Nephron progenitor cell (in vitro differentiated cells): ENCODE results near the gene RANBP9.
A peak's percentile ranks its signal among the peaks of the same experiment; 100 is the strongest.

ENCODE experiments used
- DNase-seq: peaks from one replicate; pipeline ENCODE4 v3.0.0; 2021
- H3K27ac Mint-ChIP-seq: 2 replicates; pipeline ENCODE4 v1.8.0; 2021; ENCODE audit warnings: mild to moderate bottlenecking, moderate library complexity, mixed read lengths
- H3K27me3 Mint-ChIP-seq: 2 replicates; pipeline ENCODE4 v1.8.0; 2021; ENCODE audit warnings: mild to moderate bottlenecking, low read depth, mixed read lengths; ENCODE audit not compliant: poor library complexity
- H3K36me3 Mint-ChIP-seq: 2 replicates; pipeline ENCODE4 v1.8.0; 2021; ENCODE audit warnings: low read depth, mixed read lengths
- H3K4me1 Mint-ChIP-seq: 2 replicates; pipeline ENCODE4 v1.8.0; 2021; ENCODE audit warnings: mixed read lengths
- H3K4me3 Mint-ChIP-seq: 2 replicates; pipeline ENCODE4 v1.8.0; 2021; ENCODE audit warnings: mild to moderate bottlenecking, moderate library complexity, mixed read lengths
- H3K9me3 Mint-ChIP-seq: 2 replicates; pipeline ENCODE4 v1.8.0; 2021; ENCODE audit warnings: mild to moderate bottlenecking, moderate library complexity, mixed read lengths
- CTCF ChIP-seq: fragments of 200-600 bp; sonication (generic); IDR thresholded peaks from 2 replicates; pipeline ENCODE4 v1.5.0; 2021; ENCODE audit warnings: antibody characterized with exemption

The RANBP9 gene

DNA sequence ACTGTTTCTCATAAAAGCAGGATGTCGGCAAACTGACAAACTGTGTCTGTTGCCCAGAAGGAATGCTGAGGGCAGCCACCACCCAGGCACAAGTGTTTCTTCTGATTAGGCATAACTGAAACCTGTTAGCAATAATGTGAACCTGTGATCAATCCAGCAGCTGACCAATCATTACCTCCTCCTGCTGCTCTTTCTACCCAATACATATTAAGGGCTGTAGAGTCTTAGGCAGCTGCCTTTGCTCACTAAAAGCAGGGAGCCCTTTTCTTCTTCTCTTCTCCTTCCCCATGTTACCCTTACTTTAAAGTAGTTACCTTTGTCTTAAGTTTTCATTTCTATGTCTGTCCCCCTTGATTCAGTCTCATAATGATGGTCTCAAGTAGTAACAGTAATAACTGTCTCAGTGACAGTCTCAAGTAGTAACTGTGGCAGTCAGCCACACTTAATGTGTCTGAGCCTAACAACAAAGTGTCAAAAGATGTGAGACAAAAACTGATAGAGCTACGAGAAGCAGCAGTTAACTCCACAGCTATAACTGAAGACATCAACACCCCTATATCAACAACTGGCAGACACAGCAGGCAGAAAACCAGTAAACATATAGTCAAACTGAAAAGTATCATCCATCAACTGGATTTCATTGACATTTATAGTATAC lies 37.0 kb downstream of the RANBP9 start:
- Mint-ChIP-seq H3K4me3 (no peak overlapping the region), H3K9me3 (peaks cover 65% of the 10 kb centered on the region), H3K27me3 (no peaks in the 10 kb centered on the region), H3K36me3 (peaks cover 82% of the 10 kb centered on the region), H3K27ac (peak overlapping the region; percentile 22), H3K4me1 (peaks cover 35% of the 10 kb centered on the region)
- no peak for DNase-seq
- TF ChIP-seq CTCF, result no peak

DNA sequence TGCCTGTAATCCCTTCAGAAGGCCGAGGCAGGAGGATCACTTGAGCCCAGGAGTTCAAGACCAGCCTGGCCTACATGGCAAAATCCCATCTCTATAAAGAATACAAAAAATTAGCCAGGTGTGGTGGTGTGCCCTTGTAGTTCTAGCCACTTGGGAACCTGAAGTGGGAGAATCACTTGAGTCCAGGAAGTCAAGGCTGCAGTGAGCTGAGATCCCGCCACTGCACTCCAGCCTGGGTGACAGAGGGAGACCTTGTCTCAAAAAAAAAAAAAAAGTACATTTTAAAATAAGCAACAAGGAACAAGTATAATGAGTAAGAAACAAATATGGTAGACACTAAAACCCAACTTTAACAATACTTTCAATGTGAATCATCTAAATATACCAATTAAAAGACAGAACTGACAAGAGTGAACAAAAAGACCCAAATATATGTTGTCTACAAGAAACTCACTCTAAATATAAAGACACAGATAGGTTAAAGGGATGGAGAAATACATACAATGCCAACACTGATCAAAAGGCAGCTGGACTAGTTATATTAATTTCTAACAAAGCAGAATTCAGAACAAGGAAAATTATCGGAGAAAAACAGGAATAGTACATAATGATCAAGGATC lies 37.7 kb downstream of the RANBP9 start:
- no peak for TF ChIP-seq CTCF
- H3K36me3 Mint-ChIP-seq, result peaks cover 82% of the 10 kb centered on the region

DNA sequence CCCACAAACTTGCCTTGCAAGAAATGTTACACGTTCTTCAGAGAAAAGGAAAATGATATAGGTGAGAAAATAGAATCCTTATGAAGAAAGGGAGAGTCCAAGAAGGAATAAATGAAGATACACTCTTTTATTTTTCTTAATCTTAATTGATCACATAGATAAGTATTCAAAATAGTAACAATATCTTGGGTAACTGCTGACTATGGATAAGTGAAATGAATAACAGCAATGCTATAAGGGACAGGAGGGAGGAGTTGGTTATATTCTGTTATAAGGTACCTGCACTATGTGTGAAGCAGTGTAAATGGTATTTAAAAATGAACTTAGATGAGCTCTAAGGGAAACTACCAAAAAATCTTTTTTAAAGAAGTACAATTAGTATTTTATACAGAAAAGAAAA lies 38.3 kb downstream of the RANBP9 start:
- H3K4me3 Mint-ChIP-seq, result no peak overlapping the region
- peaks cover 3% of the 10 kb centered on the region for H3K27me3 Mint-ChIP-seq
- peak overlapping the region; percentile 32 for H3K27ac Mint-ChIP-seq
- TF ChIP-seq CTCF, result no peak
- DNase-seq, result no peak
- H3K36me3 Mint-ChIP-seq, result peaks cover 82% of the 10 kb centered on the region
- H3K4me1 Mint-ChIP-seq, result peaks cover 27% of the 10 kb centered on the region
- H3K9me3 Mint-ChIP-seq, result peaks cover 66% of the 10 kb centered on the region

More for the DNA sequence above, 37.7 kb downstream of the RANBP9 start:
- no peak for DNase-seq
- Mint-ChIP-seq H3K9me3 (peaks cover 66% of the 10 kb centered on the region), H3K4me3 (no peak overlapping the region), H3K27ac (no peak overlapping the region), H3K27me3 (peaks cover 3% of the 10 kb centered on the region), H3K4me1 (peaks cover 33% of the 10 kb centered on the region)

GRCh38 chr6:13672904-13673303 lies 38.7 kb downstream of the RANBP9 start:
- H3K27me3 Mint-ChIP-seq, result peaks cover 3% of the 10 kb centered on the region
- H3K9me3 Mint-ChIP-seq, result peaks cover 68% of the 10 kb centered on the region
- peaks cover 26% of the 10 kb centered on the region for H3K4me1 Mint-ChIP-seq
- DNase-seq, result no peak
- no peak for TF ChIP-seq CTCF
- no peak overlapping the region for H3K4me3 Mint-ChIP-seq
- peak overlapping the region; percentile 32 for H3K27ac Mint-ChIP-seq
- peaks cover 84% of the 10 kb centered on the region for H3K36me3 Mint-ChIP-seq

DNA sequence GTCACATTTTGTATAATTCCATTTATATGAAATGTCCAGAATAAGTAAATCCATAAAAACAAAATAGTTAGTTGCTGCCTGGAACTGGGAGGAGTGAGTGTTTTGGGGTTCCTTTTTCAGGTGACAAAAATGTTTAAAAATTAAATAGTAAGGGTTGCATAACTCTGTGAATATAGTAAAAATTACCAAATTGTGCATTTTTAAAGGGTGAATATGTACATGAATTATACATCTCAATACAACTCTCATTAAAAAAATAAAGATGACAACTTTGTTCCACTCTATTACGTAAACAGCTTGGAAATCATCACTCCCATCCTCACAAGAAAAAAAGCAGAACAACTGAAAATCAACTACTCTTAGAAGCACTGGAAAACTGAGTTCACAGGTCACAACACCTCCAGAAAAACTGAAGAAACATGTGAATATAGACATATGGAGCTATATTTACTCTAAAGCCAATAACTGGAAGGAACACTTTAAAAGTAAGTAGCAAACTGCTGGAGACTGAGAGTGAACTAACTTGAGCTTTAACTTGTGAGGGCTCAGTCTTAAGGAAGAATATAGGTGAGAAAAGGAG lies 40.0 kb downstream of the RANBP9 start:
- Mint-ChIP-seq H3K27me3 (peaks cover 3% of the 10 kb centered on the region), H3K36me3 (peaks cover 82% of the 10 kb centered on the region), H3K9me3 (peaks cover 59% of the 10 kb centered on the region), H3K4me3 (no peak overlapping the region), H3K4me1 (peaks cover 26% of the 10 kb centered on the region), H3K27ac (no peak overlapping the region)
- no peak for DNase-seq
- no peak for TF ChIP-seq CTCF

GRCh38 chr6:13669476-13669875 lies 42.2 kb downstream of the RANBP9 start:
- Mint-ChIP-seq H3K36me3 (peaks cover 67% of the 10 kb centered on the region), H3K9me3 (peaks cover 41% of the 10 kb centered on the region), H3K27me3 (peaks cover 3% of the 10 kb centered on the region), H3K4me3 (no peak overlapping the region), H3K4me1 (peaks cover 16% of the 10 kb centered on the region), H3K27ac (no peak overlapping the region)
- DNase-seq, result no peak
- TF ChIP-seq CTCF, result no peak
